ENCODE results near the gene RUSF1.

- peak in 5 of 6 experiments; percentile 16 to 70 (median 39) for TF ChIP-seq CTCF (IDR thresholded peaks at IDR 0.05)
- peak in 2 of 4 donors; percentile 42 to 59 for TF ChIP-seq POLR2A (IDR thresholded peaks at IDR 0.05)
- peak in 1 of 2 donors; percentile 8 for TF ChIP-seq POLR2AphosphoS5 (IDR thresholded peaks at IDR 0.05)
- no peak for TF ChIP-seq EP300 (IDR thresholded peaks at IDR 0.05)
These were observed 30.7 kb downstream of the RUSF1 start for GRCh38 chr16:31477220-31478216.
